GM19372 (cell line): ENCODE results near the gene CACNA2D2.

ENCODE experiments used
- ATAC-seq: cut with Tn5 transposase; IDR thresholded peaks from one replicate; pipeline ENCODE4 v1.9.1; 2021; ENCODE audit warnings: mild to moderate bottlenecking, low read depth, moderate library complexity; ENCODE audit not compliant: unreplicated experiment

The CACNA2D2 gene

DNA sequence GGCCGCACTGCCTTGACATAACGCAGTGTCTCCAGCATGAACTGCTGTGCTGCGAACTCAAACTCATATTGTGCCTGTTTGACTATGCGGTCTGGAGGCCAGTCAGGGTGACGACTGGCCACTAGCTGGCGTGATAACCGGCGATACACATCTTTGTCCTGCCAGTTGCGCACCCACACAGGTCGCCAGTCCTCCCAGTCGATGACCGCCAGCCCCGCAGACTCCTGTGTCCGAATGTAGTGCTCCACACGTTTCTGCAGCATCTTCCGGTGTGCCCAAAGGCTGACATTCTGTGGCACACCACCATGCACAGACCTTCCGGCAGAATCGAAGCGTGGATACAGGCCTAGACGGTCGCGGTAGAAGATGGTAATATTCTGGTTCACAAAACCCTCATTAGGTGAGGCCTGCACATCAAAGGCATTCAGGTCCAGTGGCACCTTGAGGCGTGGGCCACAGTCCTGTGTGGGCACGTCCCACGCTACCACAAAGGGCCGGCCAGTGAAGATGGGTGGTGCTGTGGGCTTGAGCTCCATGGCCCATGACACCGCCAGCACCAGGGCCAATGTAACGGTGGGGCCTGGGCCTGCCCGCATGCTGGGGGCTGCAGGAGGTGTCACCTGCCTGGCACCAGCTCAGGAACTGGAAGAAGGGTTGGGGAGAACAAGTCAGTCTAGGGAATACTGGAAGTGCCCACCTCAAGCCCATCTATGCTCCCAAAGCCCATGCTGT, 183.4 kb downstream of the CACNA2D2 start:
- no peak for ATAC-seq

DNA sequence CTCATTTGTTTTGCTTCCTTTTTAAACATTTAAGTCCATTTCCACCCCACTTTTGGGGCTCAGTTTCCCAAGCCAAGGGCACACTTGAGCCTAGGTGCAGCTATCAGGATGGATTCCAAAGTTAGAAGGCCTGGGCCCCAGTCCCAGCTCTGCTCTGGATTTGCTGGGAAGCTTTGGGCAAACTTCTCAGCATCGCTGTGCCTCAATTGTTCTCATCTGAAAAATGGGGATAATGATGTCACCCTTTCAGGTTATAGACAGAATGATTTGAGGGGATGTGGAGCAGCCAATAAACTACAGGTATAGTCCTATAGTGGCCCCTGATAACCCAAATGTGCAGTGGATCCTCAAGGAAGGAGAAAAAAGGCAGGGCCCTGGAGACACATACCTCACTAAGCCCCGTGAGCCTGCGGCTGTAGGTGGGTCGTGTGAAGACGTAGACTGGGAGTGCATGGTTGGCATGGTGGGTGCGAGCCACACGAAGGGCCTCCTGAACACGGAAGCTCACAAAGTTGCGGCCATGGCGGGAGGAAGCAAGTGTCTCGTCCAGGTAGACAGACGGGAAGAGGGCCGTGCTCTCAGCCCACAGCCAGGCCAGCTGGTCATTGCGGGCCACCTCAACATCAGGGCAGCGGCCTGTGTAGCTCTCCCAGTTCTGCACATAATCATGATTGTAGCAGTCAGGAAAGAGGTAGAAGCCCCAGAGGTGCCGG, 184.1 kb downstream of the CACNA2D2 start:
- ATAC-seq = no peak

DNA sequence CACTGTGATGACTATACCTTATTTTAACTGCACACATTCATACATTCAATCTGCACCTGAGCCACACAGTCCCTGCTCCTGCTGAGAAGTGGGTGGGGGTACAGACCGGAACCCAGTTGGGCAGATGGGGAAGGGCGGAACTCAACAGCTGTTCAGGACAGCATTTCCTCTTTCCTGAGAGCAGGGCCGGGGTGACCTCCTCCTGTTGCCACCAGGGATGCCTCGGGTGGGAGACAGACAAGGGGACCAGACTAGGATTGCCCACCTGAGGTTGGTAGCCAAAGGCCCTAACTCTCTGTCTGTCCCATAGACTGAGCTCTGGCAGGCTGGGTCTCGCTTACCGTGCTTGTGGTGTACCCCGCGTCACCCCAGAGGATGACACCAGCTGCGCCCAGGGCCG, 184.8 kb downstream of the CACNA2D2 start:
- no peak for ATAC-seq

DNA sequence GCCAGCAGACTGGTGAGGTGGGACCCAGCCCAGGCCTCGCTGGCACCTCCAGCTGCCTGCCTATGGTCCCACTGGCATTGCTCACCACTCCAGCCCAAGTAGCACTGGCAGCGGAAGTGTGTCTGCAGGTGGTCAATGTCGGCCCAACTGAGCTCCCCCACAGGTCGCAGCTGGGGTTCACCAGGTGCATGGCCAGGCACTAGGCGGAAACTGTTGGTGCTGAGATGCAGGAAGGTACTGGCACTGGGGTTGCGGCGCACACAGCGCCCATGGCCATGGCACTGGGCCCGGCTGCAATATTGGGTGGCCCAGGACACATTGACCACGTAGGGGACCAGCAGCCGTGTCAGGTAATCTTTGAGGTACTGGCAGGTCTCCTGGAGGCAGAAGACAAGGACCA, 185.3 kb downstream of the CACNA2D2 start:
- ATAC-seq = no peak

DNA sequence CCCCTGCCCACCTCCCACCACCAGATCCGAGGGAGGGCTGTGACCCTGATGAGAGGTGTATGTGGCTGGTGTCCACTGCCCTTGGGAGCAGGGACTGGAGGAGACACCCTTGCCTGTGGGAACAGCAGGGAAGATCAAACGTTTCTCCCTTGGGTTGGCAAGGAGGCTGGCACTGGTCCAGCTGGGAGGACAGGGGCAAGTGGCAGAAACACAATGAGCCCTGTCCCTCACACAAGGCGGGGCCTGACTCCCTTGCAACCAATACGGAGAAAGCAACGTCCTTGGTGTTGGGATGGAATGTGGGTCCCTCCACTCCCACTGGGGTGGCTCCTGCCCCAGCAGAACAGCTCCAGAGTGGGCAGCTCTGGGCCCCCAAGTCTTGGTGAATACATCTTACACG, 186.1 kb downstream of the CACNA2D2 start:
- ATAC-seq = no peak

DNA sequence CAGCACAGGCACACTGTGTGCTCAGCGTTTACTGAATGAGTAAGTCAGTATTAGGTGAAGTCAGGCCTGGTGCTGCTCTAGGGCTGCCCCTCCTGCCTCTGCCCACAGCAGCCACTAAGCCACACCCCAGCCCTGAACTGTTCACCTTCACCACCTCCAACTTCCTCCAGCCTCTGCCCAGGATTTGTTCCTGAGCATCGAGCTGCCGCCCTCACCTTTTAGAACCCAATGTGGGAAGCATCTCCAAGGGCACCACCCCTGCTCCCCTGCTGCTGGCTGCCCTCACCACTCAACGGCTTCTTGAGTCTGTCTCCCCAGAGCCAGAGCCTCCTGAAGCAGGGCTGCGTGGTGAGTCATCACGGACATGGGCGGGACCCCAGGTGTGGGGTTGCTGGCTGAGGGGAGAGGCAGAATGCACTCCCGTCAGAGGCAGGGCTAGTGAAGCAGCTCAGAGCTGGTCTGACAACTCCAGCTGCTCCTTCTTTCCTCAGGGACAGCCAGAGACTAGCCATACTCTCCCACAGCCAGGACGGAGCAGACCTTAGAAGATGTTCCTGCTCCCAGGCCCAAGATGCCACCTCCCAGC, 186.7 kb downstream of the CACNA2D2 start:
- ATAC-seq = no peak

DNA sequence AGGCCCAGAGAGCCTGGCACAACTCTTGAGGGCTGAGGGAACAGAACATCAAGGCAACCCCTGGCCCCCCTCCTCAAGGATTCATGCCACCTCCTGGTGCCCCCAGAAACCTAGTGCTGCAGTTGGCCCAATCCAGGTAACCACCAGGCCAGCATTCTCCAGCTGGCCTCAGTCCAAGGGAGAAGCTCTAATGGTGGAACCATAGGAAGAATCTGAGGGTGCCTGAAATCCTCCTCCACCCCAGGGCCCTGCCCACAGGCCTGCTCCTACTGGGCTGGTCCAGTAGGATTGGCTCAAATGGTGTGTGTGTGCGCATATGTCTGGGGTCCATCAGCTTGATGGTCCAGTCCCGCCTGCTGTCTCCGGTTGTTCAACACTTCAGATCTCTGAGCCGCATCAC, 188.6 kb downstream of the CACNA2D2 start:
- no peak for ATAC-seq

DNA sequence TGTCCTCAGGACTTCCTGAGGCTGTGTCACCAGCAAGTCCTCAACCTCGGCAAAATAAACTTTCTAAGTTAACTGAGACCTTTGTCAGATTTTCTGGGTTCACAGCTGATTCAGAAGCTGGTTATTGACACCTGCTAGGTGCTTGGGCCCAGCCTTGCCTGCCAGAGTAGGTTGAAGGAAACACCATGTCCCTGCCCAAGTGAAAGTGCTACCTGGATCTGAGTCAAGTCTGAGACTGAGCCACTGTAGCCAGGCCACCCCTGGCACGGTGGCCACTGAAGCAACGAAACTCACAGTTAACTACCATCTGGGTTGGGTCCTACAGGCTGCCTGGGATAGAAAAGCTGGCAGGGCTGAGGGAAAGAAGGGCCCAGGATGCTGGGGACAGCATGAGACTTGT, 189.1 kb downstream of the CACNA2D2 start:
- ATAC-seq = no peak
